ENCODE measurements around the gene KRTAP2-3. TPM values are rescaled to one million over a fixed set of nuclear protein-coding genes. Genes with fewer than 3 reads are reported as not detected.
"Not testable (repeated sequence)": the region's sequence is repeated elsewhere in the genome, so short reads cannot be mapped to it uniquely, and the experiment has no call there.

The KRTAP2-3 gene
- total and polyA plus RNA-seq, 2 of the 4 experiments (the other 2 are of a cell fraction): 1.4 to 35.2 TPM

DNA sequence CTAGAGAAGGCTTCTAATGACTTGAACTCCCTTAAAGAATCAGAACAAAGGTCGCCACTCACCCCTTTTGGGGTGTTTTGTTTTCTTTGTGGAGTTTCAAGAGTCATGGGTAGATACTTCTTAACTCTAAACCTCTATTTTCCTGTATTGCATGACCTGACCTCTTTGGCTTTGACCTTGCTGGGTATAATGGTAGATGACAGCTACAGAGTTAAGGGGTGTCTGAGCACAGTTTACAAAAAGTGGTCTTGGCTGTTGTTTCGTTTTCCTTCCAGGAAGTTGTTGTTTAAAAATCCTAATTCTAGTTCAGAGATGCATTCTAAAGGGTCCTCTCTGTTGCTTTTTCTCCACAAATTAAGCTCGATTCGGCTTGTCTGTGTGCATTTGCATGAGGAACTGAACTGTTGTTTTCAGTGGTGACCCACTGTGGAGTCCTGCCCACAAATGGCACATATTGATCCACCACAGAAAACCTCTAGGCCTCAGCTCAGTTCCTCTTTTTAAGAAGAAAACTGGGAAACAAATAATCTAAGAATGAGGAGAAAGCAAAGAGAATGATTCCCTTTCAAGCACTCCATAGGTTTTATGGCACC lies 28.9 kb upstream of the KRTAP2-3 start:
- H4K20me1 ChIP-seq (ENCODE audit: insufficient read depth, low read length); H2BK20ac ChIP-seq (ENCODE audit: low read depth, low read length); H2BK120ac ChIP-seq (ENCODE audit: low read depth, low read length); ATAC-seq (ENCODE audit: low read depth); H3K36me3 ChIP-seq (ENCODE audit: control insufficient read depth, insufficient read depth, low read length); H3K27me3 ChIP-seq (ENCODE audit: control insufficient read depth, insufficient read depth, low read length); H2AK5ac ChIP-seq (ENCODE audit: low read depth, low read length); H3K4me1 ChIP-seq (ENCODE audit: control insufficient read depth, insufficient read depth, low read length); in situ Hi-C loops (cut with MboI; ENCODE audit: low sequenced_read_pairs); H4K91ac ChIP-seq (ENCODE audit: insufficient read depth, low read depth, low read length); H3K4me2 ChIP-seq (ENCODE audit: low read depth, low read length); H3K27ac ChIP-seq (ENCODE audit: insufficient read depth, low read length); H3K56ac ChIP-seq (ENCODE audit: extremely low read depth, insufficient read depth, low read length); BruUV-seq (replicated peaks); H3K9ac ChIP-seq (ENCODE audit: low read depth, low read length); H3K9me1 ChIP-seq (ENCODE audit: insufficient read depth, low read length); H3K23ac ChIP-seq (ENCODE audit: low read depth, low read length); H4K8ac ChIP-seq (ENCODE audit: low read depth in 2 of 2, low read length in 2 of 2); POLR2A ChIA-PET (ENCODE audit: unreplicated experiment); DNase-seq; H3K4me3 ChIP-seq (ENCODE audit: insufficient read depth, low read depth, low read length); H3K14ac ChIP-seq (replicated peaks; ENCODE audit: low read depth, low read length); H2AFZ ChIP-seq (replicated peaks; ENCODE audit: low read length, poor library complexity); H3K4ac ChIP-seq (ENCODE audit: low read depth, low read length); dilution Hi-C loops (cut with HindIII; ENCODE audit: low sequenced_read_pairs, unreplicated experiment); H2AK9ac ChIP-seq (replicated peaks; ENCODE audit: low read depth, low read length, poor library complexity); H3K18ac ChIP-seq (ENCODE audit: low read depth, low read length); H4K5ac ChIP-seq (ENCODE audit: low read depth, low read length); H3K9me3 ChIP-seq (ENCODE audit: control insufficient read depth, insufficient read depth, low read length); H2BK5ac ChIP-seq (ENCODE audit: low read depth, low read length, poor library complexity, severe bottlenecking); CTCF ChIA-PET; H3K79me1 ChIP-seq (ENCODE audit: low read depth in 1 of 2, low read length in 2 of 2); intact Hi-C loops (cut with micrococcal nuclease); H2BK15ac ChIP-seq (ENCODE audit: low read depth, low read length): not testable (repeated sequence)
- no CpG with 5 or more reads among the region's 4 CpGs for WGBS, 2 experiments (ENCODE audit: extremely low coverage in 2 of 2, insufficient read length in 1 of 2)

DNA sequence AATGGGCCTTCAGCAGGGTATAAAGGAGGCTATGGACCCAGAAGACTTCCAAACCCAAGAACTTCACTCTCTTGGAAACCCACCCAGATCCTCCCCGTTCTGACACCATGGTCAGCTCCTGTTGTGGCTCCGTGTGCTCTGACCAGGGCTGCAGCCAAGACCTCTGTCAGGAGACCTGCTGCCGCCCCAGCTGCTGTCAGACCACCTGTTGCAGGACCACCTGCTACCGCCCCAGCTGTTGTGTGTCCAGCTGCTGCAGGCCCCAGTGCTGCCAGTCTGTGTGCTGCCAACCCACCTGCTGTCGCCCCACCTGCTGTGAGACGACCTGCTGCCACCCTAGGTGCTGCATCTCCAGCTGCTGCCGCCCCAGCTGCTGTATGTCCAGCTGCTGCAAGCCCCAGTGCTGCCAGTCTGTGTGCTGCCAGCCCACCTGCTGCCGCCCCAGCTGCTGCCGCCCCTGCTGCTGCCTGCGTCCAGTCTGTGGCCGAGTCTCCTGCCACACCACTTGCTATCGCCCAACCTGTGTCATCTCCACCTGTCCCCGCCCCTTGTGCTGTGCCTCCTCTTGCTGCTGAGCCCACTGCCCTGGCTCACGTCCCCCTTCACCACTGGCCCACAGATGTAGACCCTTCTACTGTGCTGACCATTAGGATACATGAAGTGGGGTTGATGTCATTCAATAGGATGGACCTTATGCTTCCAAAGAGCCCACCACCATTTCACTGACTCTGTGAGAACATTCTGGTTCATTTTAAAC lies 24.4 kb upstream of the KRTAP2-3 start, which contains the start of gene KRTAP4-7:
KRTAP4-7 (plus strand) TSS at position 51 of the 757 bp plus-strand sequence; CDS start at position 108, 57 bp downstream.
- H3K4me3 ChIP-seq (ENCODE audit: insufficient read depth, low read depth, low read length); H3K4me1 ChIP-seq (ENCODE audit: control insufficient read depth, insufficient read depth, low read length); H4K20me1 ChIP-seq (ENCODE audit: insufficient read depth, low read length); H3K9ac ChIP-seq (ENCODE audit: low read depth, low read length); BruUV-seq (replicated peaks); intact Hi-C loops (cut with micrococcal nuclease); POLR2A ChIA-PET (ENCODE audit: unreplicated experiment); H3K9me3 ChIP-seq (ENCODE audit: control insufficient read depth, insufficient read depth, low read length); DNase-seq; H3K27me3 ChIP-seq (ENCODE audit: control insufficient read depth, insufficient read depth, low read length); H3K27ac ChIP-seq (ENCODE audit: insufficient read depth, low read length); H3K79me1 ChIP-seq (ENCODE audit: low read depth in 1 of 2, low read length in 2 of 2); in situ Hi-C loops (cut with MboI; ENCODE audit: low sequenced_read_pairs); H2AFZ ChIP-seq (replicated peaks; ENCODE audit: low read length, poor library complexity); ATAC-seq (ENCODE audit: low read depth); H3K9me1 ChIP-seq (ENCODE audit: insufficient read depth, low read length); H2AK9ac ChIP-seq (replicated peaks; ENCODE audit: low read depth, low read length, poor library complexity); dilution Hi-C loops (cut with HindIII; ENCODE audit: low sequenced_read_pairs, unreplicated experiment); H3K36me3 ChIP-seq (ENCODE audit: control insufficient read depth, insufficient read depth, low read length): not testable (repeated sequence)
- H2BK120ac ChIP-seq (ENCODE audit: low read depth, low read length): peak within 1 kb of the TSS; percentile 93
- CTCF ChIA-PET: interaction anchor here (0.6 kb wide), 1 partner anchor 10 kb away, joined by 4 read pairs; no protein-coding TSS in a partner anchor
- WGBS, 2 experiments (ENCODE audit: extremely low coverage in 2 of 2, insufficient read length in 1 of 2): 60% methylated on average over 1 of the region's 14 CpGs; no CpG with 5 or more reads in 1 of the 2 experiments
- H4K5ac ChIP-seq (ENCODE audit: low read depth, low read length): peak within 1 kb of the TSS; percentile 42; the same call in 1 of the 2 replicates
- peak within 1 kb of the TSS; percentile 11; the same call in 1 of the 2 replicates for H3K56ac ChIP-seq (ENCODE audit: extremely low read depth, insufficient read depth, low read length)
- H3K4me2 ChIP-seq (ENCODE audit: low read depth, low read length): peak within 1 kb of the TSS; percentile 59; the same call in 1 of the 2 replicates
- peak within 1 kb of the TSS; percentile 89 for H4K91ac ChIP-seq (ENCODE audit: insufficient read depth, low read depth, low read length)
- H3K4ac ChIP-seq (ENCODE audit: low read depth, low read length): peak within 1 kb of the TSS; percentile 88
- peak within 1 kb of the TSS; percentile 85 for H2BK20ac ChIP-seq (ENCODE audit: low read depth, low read length)
- peak within 1 kb of the TSS; percentile 95 for H2BK5ac ChIP-seq (ENCODE audit: low read depth, low read length, poor library complexity, severe bottlenecking)
- peak within 1 kb of the TSS; percentile 90; the same call in 2 of the 3 replicates for H2BK15ac ChIP-seq (ENCODE audit: low read depth, low read length)
- H2AK5ac ChIP-seq (ENCODE audit: low read depth, low read length): peak within 1 kb of the TSS; percentile 96
- H3K18ac ChIP-seq (ENCODE audit: low read depth, low read length): peak within 1 kb of the TSS; percentile 69; the same call in 1 of the 2 replicates
- H3K23ac ChIP-seq (ENCODE audit: low read depth, low read length): peak within 1 kb of the TSS; percentile 45; the same call in 1 of the 2 replicates
- peak within 1 kb of the TSS; percentile 72 for H3K14ac ChIP-seq (replicated peaks; ENCODE audit: low read depth, low read length)
- peak within 1 kb of the TSS; percentile 74 to 79 for H4K8ac ChIP-seq (ENCODE audit: low read depth in 2 of 2, low read length in 2 of 2)
